Endometrial microvascular endothelial cells (primary cell): ENCODE data around the gene PLAC9. TPM values are rescaled to one million over a fixed set of nuclear protein-coding genes. Genes with fewer than 3 reads are reported as not detected.

Experiments used
- in situ Hi-C: cut with HindIII; loops from 2 replicates; pipeline ENCODE4 v1.10.0; 2017; ENCODE audit warnings: low sequenced_read_pairs, low pct_unique_long_range_greater_than_20kb; ENCODE audit errors: inconsistent ontology term
- total RNA-seq: library from RNA; depleted of rRNA; stranded (reverse); fragments of >200 nt; gene quantifications from one replicate; pipeline ENCODE4 v1.2.3, GENCODE V29; 2015; ENCODE audit errors: inconsistent ontology term

The PLAC9 gene
- total RNA-seq, 1 donor from 2014 or later: not detected

DNA sequence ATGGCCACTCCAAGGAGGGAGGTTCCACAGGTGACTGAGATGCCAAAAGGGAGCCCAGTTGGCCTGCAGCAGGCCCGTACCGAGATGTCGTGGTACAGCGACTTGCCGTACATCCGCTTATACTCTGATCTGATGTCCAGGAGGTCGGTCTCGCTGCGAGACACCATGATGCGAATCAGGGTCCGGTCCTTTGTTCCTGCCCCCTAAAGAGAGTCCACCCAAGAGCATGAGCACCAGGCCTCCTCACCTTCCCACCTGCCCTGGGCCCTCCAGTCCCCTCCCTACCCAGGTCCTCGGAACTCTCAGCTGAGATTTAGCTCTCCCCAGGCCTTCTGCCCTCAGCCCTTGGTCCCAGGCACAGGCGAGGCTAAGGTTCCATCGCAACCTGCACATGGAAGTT, 25.0 kb downstream of the PLAC9 start:
- in situ Hi-C loops: no loop called here

DNA sequence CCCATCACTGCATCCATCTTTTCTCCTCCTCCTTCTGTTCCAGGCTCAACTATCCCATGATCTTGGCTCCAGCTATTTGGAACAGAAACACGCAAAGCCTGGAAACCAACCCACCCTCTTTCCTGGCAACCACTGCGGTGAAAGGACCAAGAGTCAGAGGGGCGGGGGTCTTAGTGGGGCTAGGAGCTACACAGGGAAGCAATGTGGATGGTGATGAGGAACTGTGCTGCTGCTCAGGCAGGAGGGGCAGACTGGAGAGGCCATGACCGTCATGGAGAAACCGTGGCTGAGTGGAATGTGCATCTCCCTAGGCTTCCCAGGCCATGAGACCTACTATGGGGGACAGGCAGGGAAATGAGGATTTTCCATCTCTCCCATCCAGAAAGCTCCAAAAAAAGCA, 25.6 kb downstream of the PLAC9 start:
- in situ Hi-C loops: no loop called here

DNA sequence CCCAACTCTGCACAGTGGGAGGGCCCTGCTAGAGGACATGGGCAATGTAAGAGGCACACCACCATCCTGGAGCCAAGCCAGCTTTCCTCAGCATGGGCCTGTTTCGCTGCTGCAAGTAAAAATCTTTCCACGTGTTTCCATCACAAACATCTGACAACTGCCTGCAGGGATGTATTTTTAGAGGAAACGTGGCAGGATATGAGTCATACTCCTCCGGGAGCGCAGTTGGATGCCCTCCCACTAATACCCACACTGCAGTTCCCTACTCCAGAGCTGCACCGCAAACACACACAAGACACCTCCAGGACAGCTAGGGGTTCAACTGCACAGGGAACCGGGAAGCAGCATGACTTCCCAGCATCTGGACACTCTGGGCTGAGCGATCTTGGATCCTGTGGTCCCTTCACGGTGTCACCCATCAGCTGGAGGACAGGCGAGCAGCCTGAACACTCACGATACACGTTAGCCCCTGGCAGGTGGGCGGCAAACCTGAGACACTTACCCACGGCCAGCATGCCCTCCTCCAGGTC, 26.1 kb downstream of the PLAC9 start:
- in situ Hi-C loops: no loop called here

DNA sequence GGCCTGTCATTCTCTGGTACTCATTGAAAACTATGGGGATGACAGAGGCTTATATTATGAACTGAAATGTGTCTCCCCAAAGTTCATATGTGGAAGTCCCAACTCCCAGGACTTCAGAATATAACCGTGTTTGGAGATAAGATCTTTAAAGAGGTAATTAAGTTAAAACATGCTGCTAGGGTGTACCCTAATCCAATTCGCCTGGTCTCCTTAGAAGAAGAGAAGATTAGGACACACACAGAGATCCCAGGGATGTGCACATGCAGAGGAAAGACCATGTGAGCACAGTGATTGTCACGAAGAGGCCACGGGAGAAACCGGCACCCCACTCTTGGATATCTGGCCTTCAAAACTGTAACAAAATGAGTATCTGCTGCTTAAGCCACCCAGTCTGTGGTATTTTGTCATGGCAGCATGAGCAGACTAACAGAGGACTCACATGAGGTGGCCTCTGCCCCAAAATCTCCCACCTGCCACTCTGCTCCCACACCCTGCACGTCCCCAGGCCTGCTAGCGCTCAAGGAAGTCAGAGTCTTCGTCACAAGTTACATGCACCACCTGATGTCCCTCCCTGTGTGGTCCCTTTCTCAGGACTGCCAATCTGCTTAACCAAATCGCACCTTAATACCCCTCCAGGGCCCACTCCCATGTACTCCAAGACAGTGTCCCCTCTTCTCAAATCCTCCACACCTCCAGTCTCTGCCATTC, 26.8 kb downstream of the PLAC9 start:
- in situ Hi-C loops: no loop called here

DNA sequence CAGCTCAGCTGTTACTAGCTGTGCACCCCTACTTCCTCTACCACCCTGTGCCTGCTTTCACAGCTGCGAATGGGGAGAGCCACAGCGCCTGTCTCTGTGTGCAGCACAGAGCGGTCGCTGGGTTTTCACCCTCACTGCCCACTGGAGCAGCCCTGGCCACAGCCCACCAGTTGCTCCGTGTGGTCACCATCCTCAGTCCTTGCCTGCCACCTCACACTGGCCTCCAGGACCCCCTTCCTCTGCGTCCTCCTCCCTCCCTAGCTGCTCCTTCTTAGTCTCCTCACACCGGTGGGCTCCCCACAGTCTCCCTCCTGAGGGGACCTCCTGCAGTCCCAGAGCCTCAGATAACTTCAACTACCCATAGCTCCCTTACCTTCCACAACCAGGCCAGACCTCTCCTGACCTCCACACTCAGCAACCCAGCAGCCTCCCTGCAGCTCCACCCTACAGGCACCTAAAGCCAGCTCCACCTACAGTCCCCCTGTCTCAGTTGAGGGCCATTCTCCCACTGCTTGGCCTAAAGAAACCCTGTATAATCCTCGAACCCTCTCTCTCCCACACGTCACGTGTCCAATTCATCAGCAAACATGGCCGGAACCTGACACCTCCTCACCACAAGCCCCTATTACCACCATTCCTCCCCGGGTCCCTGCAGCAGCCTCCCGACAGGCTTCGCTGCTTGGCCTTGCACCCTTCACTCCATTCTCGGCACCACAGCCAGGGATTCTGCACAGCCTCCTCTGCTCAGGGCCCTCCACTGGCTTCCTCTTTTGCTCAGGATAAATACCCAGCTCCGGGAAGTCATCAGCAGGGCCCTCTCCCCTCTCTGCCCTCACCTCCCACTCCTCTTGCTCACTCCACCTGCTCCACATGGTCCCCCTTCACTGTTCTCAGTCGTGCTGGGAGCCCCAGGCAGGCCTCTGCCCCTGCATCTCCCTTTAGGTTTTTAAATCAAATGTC, 28.1 kb downstream of the PLAC9 start:
- in situ Hi-C loops: no loop called here

DNA sequence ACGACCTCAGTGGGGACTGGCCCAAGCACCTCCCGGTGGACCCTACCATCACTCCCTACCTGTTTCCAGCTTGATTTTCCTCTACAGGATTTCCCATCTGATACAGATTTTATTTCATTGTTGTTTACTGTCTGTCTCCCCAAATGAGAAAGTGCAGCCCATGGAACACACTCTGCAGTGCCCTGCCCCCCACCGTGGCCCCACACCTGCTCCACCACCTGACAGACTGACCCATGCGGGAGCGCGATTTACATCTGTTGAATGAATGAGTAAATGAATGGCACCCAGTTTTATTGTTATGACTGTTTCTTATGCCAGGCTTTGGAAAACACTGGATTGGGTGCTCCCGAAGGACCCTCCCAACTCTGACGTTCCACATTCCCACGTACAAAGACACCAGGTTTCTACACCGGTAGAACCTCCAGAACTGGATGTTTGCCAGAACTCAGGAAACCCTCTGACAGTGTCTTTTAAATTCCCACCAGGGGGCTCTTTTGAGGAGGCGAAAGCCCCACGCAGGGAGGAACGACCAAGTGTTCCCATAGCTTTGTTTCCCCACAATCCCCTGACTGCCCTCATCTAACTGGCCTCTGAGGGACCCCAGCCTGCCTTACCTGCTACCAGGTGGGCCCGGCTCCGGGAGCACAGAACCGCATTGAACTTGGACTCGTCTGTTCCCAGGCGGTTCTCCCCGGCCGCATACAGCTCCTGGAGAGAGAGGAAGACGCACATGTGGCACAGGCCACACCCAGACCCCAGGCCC, 29.0 kb downstream of the PLAC9 start:
- in situ Hi-C loops: no loop called here

DNA sequence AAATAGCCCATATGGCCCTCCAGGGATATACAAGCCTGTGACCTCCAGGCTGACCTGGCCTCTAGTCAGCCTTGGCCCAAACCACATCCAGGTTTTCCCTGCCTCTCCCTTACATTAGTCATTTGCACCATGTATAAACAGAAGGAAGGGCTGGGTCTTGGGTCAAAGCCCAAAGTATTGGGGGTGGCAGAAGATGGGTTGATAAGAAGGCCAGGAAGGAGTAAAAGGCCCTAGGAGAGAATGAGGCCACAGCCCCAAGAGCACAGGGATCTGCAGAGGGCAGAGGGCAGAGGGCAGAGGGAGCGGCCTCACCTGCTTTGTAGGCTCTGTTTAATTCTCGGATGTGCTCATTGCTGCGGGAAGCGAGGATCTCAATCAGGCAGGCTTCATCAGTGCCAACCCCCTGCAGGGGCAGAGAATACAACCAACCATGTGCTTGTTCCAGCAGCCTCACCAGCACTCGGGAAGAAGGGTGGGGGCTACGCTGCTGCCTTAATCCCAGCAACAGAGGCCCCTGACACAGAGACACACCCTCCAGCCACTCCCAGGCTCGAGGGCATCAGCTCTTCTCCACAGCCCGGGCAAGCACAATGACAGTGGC, 31.3 kb downstream of the PLAC9 start:
- in situ Hi-C loops: no loop called here

DNA sequence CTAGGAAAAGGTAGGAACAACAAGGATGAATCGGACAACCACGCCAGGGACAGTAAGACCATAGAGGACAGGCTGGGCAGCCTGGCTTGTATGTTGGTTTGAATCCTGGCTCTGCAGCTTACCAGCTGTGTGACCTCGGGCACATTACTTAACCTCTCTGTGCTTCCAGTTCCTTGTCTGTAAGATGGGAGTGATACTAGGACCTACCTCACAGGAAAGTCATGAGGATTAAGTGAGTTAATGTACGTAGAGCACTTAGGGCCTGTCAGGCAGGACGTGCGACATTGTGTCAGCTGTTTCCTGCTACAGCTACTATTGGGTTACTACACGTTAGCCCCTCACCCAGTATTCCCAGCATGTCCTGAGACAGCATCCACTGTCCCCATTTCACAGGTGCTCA, 32.1 kb downstream of the PLAC9 start:
- in situ Hi-C loops: no loop called here

DNA sequence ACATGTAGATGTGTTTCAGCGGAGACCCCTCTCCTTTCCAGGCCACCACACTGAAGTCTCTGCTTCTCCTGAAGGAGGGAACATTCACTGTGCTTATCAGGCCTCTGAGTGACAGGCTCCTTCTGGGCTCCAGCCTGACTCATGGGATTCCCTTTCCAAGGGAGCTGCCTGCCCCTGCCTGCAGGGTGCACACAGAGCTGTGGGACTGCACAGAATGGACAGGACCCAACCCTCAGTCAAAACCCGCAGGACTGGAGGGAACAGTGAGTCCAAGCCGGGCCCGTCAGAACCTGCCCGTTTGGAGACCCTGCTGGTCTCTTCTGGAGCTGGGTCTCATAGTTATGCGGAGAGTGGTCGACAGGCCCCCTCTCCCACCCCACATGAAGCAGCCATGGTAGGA, 32.6 kb downstream of the PLAC9 start:
- in situ Hi-C loops: no loop called here

DNA sequence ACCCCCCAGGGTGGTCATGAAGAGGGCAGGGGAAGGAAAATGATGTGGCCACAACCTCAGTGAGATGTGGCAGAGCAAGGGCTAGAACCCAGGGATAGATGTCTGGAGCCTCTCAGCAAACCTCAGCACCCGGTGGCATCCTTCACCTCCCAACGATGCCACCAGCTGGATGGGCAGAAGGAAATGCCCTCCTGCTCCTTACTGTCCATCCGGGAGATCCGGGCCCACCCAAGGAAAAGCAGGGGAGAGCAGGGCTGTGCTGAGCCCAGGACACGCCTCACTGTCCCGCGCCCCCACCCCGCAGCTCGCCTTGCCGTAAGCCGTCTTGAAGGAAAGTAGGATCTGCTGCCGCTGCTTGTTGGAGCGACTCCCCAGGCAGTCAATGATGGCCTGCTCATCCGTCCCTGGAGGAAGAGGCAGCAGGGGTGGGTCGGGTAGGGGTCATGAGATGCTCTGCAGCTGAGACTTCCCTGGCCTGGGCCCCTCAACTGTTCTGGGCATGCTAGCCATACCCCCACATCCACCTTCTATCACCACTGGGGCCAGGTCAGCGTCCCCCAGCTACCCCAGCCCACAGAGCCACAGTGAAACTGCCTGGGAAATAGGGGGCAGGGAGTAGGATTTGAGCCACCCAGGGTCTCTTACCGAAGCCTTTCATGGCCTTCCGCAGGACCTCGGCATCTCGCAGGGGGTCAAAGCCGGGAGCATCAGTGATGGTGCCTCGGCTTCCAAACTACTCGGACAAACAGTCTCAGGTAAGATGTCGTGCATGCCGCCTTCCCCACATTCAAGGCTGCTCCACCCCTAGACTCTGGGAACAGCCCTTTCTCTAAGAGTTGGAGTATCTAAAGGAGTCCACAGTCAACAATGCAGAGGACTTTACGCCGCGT, 34.3 kb downstream of the PLAC9 start:
- in situ Hi-C loops: no loop called here

DNA sequence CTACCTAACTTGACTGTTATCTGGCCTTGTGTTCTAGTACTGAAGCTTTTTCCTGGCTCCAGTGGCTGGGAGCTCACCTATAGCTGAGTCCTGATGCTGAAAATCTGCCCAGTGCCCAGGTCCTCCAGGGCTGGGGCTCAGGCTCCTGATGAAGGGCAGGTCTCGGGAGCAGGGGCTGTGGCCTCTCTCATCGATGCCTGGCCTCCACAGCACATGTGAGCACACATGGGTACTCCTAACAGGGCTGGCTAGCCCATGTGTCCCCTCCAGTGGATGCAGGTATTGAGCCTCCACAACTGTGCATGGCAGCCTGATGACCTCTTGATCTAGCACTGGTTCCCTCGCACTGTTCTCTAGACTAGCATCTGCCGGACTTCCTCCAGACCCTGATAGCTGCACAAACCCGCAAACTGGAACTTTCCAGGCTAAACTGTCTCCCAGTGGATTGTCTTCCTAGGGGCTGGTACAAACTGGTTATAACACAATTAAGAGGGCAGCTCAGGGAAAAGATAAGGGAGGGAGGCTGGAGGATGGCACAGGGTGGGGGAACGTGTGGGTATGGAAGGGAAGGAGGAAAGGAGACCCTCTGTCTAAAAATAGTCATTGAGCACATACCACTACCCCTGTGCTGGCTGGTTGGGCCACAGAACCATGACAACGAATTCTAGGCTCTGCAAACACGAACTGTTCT, 35.1 kb downstream of the PLAC9 start:
- in situ Hi-C loops: no loop called here

DNA sequence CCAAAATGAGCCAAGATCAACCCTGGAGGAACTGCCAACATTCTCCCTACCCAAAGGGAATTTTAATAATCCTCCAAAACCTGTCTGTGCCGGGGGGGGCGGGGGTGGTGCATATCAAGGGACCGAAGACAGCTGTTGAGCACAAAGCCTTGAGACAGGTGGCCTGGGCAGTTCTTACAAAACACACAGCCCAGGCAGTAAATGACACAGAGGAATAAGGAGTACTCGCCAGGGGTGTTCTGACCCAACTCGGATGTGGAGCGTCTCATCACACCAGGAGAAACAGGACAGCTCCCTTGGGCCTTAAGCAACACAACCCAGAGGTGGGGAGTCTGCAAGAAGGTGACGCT, 35.6 kb downstream of the PLAC9 start:
- in situ Hi-C loops: no loop called here

DNA sequence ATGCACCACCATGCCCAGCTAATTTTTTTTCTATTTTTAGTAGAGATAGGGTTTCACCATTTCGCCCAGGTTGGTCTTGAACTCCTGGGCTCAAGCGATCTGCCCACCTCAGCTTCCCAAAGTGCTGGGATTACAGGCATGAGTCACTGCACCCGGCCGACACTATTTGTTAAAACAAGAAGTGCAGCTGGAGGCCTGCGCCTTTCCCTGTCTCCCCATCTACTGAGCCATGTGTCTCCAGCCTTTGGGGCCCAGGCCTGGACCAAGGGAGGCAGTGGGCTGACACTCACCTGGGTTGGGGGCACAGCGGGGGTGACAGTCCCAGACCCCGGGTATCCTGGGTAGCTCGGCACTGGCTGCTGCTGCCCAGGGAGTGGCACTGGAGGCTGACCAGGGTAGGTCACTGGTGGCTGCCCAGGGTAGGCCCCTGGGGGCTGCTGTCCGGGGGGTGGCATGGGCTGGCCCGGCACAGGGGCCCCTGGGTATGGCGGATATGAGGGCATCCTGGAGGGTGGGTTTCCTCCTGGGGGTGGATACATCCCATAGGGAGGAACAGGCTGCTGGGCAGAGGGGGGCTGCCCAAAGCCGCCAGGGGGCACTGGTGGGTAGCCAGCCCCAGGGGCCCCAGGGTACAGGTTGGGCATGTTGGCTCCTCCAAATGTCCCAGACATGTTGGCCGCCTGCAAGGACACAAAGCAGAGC, 36.3 kb downstream of the PLAC9 start:
- in situ Hi-C loops: no loop called here

DNA sequence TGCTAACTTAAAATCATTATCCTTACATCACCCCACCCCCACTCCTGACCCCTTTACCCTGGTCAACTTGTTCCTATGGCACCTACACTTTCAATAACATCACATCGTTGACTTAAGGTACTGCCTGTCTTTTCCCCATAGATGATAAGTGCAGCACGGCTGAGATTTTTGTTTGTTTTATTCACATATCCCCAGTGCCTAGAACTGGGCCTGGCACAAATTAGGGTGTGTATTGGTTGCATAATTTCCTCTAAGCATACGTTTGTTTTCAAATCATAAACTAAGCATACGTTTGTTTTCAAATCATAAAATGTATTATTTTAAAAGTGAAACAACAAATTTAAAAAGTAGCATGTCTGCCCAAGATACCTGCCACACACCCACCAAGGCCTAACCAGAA, 37.5 kb downstream of the PLAC9 start:
- in situ Hi-C loops: no loop called here

DNA sequence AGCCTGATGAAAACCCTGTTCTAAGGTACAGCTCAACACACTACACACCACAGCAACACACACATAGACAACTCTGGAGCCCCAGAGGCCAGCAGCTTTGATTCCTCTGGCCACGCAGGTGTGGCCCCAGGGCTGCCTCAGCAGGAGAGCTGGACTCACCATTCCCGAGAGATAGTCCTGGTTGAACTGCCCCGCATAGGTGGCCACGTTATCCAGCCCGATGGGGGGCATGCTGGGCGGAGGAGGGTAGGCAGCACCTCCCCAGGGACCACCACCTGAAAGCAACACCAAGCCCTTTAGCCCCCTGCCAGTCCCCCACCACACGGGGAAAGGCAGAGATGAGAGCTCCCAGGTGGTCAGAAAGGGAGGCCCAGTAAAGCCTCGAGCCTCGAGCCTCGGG, 38.1 kb downstream of the PLAC9 start:
- in situ Hi-C loops: no loop called here

DNA sequence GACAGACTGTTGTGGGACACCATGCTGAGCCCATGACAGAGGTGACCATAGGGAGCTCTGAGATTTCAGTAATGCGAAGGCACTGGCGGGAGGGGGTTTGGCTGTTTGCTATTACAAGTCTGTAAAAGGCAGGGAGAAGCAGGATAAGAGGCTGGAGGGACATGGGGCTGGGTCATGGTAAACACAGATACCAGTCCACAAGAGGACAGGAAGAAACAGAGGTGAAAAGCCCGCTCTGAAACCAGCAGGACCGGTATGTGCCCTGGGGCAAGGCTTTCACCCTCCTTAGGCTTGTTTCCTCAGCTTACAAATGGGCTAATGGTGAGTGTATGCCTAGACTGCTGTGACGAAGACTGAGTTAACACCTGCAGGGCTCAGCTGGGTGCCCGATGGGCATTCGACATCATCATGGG, 38.7 kb downstream of the PLAC9 start:
- in situ Hi-C loops: no loop called here

DNA sequence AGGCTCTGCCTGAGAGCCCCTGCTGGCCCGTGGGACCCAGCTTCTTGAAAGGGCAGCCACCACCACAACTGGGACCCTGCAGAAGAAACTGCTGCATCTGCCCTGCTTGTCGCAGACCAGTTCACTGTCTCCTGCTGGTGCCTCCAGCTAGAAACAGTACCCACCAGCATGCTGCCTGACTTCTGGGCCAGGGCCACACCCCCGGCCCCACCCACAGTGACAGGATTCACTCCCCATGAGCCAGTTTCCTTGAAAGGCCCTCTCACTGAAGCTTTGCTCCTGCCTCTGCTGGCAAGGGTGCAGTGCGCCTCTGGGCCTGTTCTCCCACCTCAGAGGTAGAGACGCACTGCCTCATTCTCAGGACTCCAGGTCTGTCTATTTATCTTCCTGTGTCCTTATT, 40.4 kb downstream of the PLAC9 start:
- in situ Hi-C loops: no loop called here
